HL-60 (cell line): Measurements from ENCODE around the gene TLR2.
A peak's percentile ranks its signal among the peaks of the same experiment; 100 is the strongest.

ENCODE experiments used
- DNase-seq, 2 experiments: peaks; one replicate each; pipeline ENCODE4 v3.0.0-alpha.2; 2010 to 2020; ENCODE audit warnings: low read depth in 1 of 2, low spot score in 1 of 2
- H3K27ac ChIP-seq: fragments of 250-450 bp; sonication (Bioruptor Pico); replicated peaks from 2 replicates; pipeline ENCODE4 v1.5.1; 2020; ENCODE audit warnings: mild to moderate bottlenecking, moderate library complexity
- H3K27me3 ChIP-seq: fragments of 250-450 bp; sonication (Bioruptor Pico); 2 replicates; pipeline ENCODE4 v1.5.1; 2021; ENCODE audit warnings: mild to moderate bottlenecking, moderate library complexity; ENCODE audit not compliant: insufficient read depth, poor library complexity, severe bottlenecking
- H3K4me3 ChIP-seq: replicated peaks from 2 replicates; pipeline ENCODE4 v1.5.1; 2011; ENCODE audit warnings: mild to moderate bottlenecking, control low read depth, low read length; ENCODE audit not compliant: insufficient read depth
- GABPA ChIP-seq: IDR thresholded peaks from 2 replicates; pipeline ENCODE4 v1.6.1; 2012; ENCODE audit warnings: low read depth
- POLR2AphosphoS5 ChIP-seq: IDR thresholded peaks from 2 replicates; pipeline ENCODE4 v1.6.1; 2012; ENCODE audit warnings: low read depth
- SPI1 ChIP-seq: IDR thresholded peaks from 2 replicates; pipeline ENCODE4 v1.6.1; 2012; ENCODE audit warnings: low read depth, mild to moderate bottlenecking, borderline replicate concordance
- TF ChIP-seq, protein P1 (sequence below): IDR thresholded peaks from 2 replicates; pipeline ENCODE4 v1.6.1; 2012; ENCODE audit warnings: low read depth; ENCODE audit not compliant: insufficient replicate concordance
- TF ChIP-seq, protein P2 (sequence below): IDR thresholded peaks from one replicate; pipeline ENCODE4 v1.5.1; 2011; ENCODE audit warnings: low read length, control low read depth, inconsistent platforms; ENCODE audit not compliant: insufficient read depth

TLR2 gene

GRCh38 chr4:153741541-153741940, 57.5 kb downstream of the TLR2 start:
- DNase-seq, result no peak
- H3K27ac ChIP-seq, result no peak overlapping the region

DNA sequence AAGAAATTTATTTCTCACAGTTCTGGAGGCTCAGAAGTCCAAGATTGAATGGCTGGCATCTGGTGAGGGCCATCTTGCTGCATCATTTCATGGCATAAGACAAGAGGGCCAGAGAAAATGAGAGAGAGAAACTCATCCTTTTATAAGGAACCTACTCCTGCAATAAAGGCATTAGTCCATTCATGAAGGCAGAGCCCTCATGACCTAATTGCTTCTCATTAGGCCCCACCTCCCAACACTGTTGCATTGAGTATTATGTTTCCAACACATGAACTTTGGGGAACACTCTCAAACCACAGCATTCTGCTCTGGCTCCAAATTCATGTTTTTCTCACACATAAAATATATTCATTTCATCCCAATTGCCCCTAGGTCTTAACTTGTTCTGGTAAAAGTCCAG, 61.6 kb downstream of the TLR2 start:
- H3K27me3 ChIP-seq, result no peaks in the 10 kb centered on the region
- no peak overlapping the region for H3K27ac ChIP-seq
- no peak overlapping the region for H3K4me3 ChIP-seq
- no peak for DNase-seq
- TF ChIP-seq SPI1 (no peak), GABPA (no peak), POLR2AphosphoS5 (no peak)
- TF ChIP-seq, protein P1, sequence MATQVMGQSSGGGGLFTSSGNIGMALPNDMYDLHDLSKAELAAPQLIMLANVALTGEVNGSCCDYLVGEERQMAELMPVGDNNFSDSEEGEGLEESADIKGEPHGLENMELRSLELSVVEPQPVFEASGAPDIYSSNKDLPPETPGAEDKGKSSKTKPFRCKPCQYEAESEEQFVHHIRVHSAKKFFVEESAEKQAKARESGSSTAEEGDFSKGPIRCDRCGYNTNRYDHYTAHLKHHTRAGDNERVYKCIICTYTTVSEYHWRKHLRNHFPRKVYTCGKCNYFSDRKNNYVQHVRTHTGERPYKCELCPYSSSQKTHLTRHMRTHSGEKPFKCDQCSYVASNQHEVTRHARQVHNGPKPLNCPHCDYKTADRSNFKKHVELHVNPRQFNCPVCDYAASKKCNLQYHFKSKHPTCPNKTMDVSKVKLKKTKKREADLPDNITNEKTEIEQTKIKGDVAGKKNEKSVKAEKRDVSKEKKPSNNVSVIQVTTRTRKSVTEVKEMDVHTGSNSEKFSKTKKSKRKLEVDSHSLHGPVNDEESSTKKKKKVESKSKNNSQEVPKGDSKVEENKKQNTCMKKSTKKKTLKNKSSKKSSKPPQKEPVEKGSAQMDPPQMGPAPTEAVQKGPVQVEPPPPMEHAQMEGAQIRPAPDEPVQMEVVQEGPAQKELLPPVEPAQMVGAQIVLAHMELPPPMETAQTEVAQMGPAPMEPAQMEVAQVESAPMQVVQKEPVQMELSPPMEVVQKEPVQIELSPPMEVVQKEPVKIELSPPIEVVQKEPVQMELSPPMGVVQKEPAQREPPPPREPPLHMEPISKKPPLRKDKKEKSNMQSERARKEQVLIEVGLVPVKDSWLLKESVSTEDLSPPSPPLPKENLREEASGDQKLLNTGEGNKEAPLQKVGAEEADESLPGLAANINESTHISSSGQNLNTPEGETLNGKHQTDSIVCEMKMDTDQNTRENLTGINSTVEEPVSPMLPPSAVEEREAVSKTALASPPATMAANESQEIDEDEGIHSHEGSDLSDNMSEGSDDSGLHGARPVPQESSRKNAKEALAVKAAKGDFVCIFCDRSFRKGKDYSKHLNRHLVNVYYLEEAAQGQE, result no peak
- TF ChIP-seq, protein P2, sequence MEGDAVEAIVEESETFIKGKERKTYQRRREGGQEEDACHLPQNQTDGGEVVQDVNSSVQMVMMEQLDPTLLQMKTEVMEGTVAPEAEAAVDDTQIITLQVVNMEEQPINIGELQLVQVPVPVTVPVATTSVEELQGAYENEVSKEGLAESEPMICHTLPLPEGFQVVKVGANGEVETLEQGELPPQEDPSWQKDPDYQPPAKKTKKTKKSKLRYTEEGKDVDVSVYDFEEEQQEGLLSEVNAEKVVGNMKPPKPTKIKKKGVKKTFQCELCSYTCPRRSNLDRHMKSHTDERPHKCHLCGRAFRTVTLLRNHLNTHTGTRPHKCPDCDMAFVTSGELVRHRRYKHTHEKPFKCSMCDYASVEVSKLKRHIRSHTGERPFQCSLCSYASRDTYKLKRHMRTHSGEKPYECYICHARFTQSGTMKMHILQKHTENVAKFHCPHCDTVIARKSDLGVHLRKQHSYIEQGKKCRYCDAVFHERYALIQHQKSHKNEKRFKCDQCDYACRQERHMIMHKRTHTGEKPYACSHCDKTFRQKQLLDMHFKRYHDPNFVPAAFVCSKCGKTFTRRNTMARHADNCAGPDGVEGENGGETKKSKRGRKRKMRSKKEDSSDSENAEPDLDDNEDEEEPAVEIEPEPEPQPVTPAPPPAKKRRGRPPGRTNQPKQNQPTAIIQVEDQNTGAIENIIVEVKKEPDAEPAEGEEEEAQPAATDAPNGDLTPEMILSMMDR, result no peak

More at GRCh38 chr4:153741541-153741940, 57.5 kb downstream of the TLR2 start:
- TF ChIP-seq GABPA, result no peak
- TF ChIP-seq POLR2AphosphoS5, result no peak
- TF ChIP-seq, protein P2, result no peak
- TF ChIP-seq, protein P1, result no peak
- TF ChIP-seq SPI1, result no peak
- Histone ChIP-seq H3K4me3 (no peak overlapping the region), H3K27me3 (no peaks in the 10 kb centered on the region)

DNA sequence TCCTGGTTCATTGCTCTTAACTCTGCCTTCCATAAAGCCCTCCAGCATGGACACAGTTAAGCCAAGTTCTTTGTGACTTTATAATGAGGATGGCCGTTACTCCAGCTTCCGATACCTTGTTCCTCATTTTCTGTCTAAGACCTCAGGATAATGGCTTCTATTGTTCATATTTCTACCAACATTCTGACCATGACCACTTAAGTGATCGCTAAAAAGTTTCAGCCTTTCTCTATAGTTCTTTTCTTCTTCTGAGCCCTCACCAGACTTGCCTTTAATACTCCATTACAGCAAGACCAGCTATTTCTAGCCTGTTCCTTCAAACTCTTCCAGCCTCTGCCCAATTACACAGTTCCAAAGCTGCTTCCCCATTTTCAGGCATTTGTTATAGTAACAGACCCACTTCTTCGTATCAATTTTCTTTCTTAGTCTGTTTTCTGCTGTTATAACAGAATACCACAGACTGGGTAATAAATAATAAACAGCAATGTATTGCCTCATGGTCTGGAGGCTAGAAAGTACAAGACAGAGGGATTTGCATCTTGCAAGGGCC, 63.4 kb downstream of the TLR2 start:
- Histone ChIP-seq H3K27me3 (no peaks in the 10 kb centered on the region), H3K27ac (peak overlapping the region; percentile 71), H3K4me3 (no peak overlapping the region)
- DNase-seq, result peak in 1 of 2 experiments; percentile 43
- TF ChIP-seq, protein P1, result no peak
- TF ChIP-seq GABPA (no peak), SPI1 (peak; percentile 46; the same call in 1 of the 2 replicates)
- TF ChIP-seq, protein P2, result no peak
